HG03575 (cell line): Measurements from ENCODE around the gene C16orf89.
A peak's percentile ranks its signal among the peaks of the same experiment; 100 is the strongest.
"Not testable (repeated sequence)": the region's sequence is repeated elsewhere in the genome, so short reads cannot be mapped to it uniquely, and the experiment has no call there.

Experiments used
- ATAC-seq: cut with Tn5 transposase; IDR thresholded peaks from one replicate; pipeline ENCODE4 v1.9.1; 2021; ENCODE audit not compliant: unreplicated experiment, insufficient number of reproducible peaks, low FRiP score; ENCODE audit errors: extremely low read depth

Gene C16orf89

GRCh38 chr16:5066511-5066910, 755 bp upstream of the C16orf89 start:
- ATAC-seq: no peak

DNA sequence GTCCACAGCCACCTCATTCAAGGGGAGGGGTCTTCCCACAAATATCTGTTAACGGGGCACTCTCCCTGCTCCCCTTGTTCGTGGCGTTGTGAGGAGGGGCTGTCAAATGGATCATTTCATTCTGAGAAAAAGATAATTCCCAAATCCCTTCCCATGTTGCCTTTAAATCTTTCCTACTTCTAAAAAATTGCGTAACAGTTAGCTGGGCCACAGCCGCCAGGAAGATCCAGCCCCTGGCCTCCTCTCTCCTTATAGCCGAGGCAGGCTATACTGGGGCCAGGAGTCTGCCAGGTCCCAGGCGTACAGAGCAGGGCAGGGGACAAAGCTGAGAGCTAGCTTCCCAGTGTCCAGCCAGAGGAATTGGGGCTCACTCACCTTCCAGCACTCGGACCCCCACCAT, 430 bp downstream of the C16orf89 start:
- ATAC-seq: no peak

DNA sequence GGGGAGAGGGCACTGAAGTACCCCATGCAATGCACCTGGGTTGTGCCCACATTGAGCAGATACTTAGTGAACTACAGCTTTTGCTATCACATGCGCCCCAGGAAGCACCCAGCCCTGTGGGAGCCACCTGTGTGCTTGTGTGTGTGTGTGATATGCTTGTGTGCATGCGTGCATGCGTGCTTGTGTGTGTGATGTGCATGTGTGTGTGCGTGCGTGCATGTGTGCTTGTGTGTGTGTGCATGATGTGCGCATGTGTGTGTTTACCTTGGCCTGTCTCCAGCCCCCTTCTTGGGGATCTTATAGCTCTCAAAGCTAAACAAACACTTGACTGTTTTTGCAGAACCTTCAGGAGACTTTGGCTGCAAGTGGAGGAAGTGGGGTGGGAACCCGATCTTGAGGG, 841 bp downstream of the C16orf89 start:
- no peak for ATAC-seq

DNA sequence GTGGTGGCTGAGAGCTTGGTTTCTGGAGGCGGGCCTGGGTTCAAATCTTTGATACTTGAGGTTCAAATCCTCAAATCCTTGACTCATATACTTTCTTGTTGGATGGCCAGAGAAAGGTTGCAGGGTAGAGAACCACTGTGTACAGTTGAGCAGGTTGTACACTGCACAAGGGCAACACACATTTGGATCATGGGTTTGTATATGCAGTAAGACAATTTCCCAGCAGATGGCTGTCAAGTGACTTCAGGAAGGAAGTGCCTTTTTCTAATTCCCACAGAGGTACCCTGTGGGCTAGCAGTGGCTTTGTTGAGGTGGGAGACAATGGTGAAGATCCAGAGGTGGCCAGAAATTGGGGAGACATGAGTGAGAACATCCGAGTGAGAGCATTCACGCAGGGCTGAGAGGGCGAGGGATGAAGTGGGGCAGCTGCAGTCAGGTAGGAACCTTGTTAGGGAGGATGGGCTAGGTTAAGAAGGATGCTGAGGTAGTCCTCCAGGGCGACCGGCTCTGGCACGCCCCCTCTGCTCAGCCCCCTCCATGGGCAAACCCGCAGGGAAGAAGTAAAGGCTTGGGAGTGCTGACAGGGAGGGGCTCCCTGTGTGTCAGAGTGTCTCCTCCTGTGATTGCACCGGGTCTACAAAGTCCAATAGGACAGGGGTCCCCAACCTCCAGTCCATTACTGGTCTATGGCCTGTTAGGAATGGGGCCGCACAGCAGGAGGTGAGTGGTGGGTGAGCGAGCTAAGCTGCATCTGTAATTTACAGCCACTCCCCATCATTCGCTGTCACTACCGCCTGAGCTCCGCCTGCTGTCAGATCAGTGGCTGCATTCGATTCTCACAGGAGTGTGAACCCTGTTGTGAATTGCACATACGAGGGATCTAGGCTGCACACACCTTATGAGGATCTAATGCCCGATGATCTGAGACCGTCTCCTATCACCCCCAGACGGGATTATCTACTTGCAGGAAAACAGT, 2.7 kb downstream of the C16orf89 start:
- no peak for ATAC-seq

- ATAC-seq: no peak
Measured at GRCh38 chr16:5062051-5062450, 3.7 kb downstream of the C16orf89 start.

DNA sequence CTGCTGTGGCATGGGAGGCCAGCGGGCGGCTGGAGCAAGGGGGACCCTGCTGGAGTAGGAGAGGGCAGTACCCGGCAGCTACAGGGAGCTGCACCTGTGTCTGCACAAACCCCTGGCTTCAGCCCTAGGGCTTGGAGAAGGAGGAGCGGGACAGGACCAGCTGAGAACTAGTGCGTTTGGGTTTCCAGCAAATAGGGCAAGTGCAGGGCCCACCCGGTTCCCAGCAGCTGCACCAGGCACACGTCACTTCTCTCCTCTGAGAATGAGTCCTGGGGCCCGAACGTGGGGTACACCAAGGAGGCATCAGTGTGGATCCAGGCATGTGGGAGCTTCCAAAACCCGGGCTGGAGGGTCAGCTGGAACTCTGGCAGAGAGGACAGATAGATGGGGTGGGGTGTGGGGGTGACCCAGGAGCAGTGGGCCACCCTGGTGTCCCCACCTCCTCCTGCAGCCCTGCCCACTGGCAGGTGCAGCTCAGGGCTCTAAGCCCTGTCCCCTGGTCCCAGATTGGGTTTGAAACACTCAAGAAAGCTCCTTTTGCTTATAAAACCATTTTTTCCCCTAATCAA, 5.6 kb downstream of the C16orf89 start:
- no peak for ATAC-seq

DNA sequence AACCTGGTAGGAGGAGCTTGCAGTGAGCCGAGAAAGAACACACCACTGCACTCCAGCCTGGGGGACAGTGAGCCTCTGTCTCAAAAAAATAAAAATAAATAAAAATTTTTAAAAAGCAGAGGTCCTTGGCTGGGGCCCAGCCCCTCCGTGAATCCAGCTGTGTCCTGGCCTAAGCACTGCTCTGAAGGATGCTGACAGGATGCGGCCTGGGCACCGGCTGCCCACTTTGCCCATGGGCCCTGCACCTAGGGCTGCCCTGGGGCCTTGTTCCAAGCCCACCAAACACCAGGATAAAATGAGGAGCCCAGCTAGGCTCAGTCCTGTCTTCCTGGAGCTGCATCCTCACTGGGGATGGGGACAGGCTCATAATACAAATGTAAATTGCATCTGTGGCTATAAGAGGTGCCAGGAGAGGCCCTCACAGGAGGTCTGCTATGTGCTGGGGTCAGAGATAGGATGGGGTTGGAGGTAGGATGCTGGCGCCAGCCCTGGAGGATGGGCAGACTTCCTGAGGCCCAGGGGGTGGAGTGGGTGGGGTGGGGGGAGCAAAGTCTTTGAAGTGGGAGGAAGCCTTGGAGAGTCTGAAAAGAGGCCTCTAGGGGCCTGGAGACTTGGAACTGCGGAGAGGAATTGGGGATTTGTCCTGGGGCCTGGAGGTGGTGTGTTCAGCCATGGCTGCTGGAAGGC, 6.2 kb downstream of the C16orf89 start:
- no peak for ATAC-seq

DNA sequence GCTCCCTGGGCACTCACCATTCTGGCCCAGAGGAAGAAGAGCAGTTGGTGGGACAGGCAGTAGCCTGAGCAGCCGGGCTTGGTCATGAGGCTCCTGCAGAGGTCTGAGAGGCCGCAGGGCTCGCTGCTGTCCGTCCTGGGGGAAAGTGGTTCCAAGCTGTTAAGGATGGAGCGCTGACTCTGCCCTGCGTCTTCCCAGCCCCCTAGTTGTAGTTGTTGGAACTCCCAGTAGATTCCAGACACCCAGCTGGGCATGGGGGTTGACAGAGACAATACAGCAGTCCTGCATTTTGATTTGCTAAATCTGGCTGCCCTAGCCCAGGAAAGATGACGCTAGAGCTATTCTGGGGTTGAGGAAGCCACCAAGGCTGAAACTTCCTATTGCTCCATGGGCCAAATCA, 7.3 kb downstream of the C16orf89 start:
- no peak for ATAC-seq

- ATAC-seq: no peak
Measured at GRCh38 chr16:5056352-5056751, 9.4 kb downstream of the C16orf89 start.

GRCh38 chr16:5054876-5055865, 10.6 kb downstream of the C16orf89 start:
- no peak for ATAC-seq

DNA sequence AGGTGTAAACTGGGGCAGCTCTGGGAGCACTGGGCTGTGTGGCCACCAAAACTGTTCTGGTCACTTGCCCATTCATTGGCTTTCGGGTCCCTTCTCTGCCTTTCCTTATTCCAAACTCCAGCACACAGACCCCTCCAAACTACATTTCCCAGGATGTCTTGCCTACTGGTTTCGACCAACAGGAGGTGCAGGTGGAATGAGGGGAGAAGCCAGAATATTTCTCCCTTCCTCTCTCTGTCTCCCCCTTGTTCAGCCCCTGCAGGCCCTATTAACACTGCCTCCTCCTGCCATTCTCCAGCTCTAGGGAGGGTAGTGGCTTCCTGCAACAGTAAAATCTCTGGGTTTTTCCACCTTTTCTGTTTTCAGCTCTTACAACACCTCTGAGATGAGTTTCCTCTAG, 18.8 kb downstream of the C16orf89 start:
- no peak for ATAC-seq

DNA sequence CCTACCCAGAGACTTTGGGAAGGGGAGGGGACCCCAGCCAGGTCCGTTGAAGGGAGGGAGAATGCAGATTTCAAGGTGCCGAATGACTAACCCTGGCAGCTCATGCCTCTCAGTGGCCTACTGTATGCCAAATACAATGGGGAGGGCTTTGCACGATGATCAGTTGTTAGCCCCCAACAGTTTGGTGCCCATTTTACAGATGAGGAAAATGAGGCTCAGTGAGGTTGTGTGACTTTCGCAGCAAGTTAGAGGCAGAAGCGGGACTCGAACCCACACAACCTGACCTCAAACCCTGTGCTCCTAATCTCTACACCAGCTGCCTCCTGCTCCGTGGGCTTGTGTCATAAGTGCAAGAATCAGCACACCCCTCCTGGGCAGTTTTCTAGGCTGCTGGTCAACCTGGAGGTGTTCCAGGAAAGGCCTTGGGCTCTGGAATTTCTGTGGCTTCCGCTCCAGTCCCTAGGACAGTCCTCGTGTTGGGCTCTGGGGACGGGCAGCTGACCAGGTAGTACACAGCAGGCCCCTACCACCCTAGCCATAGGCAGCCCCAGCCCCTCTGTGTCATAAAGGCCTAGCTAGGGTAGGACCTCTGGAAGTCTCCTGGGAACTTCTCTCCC, 20.1 kb downstream of the C16orf89 start:
- no peak for ATAC-seq

DNA sequence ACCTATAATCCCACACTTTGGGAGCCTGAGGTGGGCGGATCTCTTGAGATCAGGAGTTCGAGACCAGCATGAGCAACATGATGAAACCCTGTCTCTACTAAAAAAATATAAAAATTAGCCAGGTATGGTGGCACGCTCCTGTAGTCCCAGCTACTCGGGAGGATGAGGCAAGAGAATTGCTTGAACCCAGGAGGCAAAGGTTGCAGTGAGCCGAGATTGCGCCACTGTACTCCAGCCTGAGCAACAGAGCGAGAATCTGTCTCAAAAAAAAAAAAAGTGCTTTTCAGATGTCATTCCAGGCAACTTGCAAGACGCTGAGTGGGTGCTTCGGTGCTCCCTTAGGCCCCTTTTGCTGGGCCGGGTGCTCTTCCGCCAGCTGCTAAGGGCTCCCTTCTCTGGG, 21.2 kb downstream of the C16orf89 start:
- ATAC-seq: not testable (repeated sequence)

DNA sequence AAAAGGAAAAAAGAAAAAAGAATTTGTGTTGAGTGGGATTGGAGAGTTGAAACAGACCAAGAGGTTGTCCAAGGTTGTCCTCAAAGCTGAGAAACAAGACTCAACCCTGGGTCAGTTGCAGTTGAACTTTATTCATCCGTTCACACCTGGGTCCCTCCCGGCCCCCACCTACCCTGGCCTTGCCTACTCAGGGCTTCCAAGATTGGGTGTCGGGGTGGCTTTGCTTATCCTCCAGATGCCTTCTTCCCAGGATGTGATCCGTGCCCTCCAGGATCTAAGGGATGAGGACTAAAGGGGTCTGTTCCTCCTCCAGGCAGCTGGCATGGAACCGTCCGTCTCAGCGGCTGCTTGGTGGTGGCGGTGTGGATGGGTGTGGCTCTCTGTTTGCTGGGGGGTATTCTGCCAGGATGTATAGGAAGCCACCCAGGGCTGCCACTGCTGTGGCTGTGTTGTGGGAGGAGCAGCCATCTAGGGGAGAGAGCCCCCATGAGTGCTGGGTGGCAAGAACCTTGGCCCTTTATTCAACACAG, 21.7 kb downstream of the C16orf89 start:
- ATAC-seq: no peak

DNA sequence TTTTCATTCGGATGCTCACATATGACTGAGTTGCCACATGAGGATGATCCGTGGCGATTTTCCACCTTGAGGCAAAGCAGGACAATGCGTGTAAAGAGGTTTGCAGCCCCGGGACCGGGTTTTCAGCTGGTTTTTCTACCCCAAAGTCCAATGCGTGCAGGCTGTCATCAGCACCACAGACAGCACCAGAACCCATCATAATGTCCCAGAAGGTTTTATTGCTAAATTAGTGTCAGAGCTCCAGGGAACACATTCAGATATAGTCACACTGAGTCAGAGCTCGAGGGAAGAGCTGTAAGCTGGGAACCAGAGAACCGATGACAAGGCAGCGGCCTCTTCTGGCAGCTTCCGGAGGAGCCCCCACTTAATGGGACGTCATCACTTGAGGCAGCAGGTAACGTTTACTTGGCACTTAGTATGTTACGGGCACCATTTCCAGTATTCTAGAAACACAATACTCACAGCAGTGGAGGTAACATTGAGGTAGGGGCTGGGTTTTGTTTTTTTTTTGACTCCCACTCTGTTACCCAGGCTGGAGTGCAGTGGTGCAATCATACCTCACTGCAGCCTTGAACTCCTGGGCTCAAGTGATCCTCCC, 23.1 kb downstream of the C16orf89 start:
- ATAC-seq: no peak

DNA sequence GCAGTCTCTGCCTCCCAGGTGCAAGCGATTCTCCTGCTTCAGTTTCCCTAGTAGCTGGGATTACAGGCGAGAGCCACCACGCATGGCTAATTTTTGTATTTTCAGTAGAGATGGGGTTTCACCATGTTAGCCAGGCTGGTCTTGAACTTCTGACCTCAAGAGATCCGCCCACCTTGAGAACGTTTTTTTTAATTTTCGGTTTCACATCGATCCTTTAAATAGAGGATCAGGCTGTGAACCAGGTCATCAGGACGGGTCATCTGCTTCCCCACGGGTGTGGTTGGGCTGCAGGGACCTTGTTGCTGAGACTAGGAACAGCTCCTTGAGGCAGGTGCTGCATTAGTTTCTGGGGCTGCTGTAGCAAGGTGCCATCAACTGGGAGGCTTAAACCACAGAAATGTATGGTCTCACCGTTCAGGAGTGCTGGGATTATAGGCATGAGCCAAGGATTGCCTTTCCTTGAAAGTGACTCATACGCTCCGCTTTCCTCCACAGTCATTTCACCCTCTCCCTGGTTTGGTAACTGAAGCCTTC, 24.1 kb downstream of the C16orf89 start:
- ATAC-seq: peak; percentile 56

GRCh38 chr16:5040451-5040850, 25.3 kb downstream of the C16orf89 start:
- no peak for ATAC-seq
